Endodermal cell (in vitro differentiated cells): ENCODE data around the gene TOR1A. TPM values are rescaled to one million over a fixed set of nuclear protein-coding genes. Genes with fewer than 3 reads are reported as not detected.

Experiments used
- DNase-seq: peaks from one replicate; pipeline ENCODE4 v3.0.0-alpha.2; 2017
- H3K27ac ChIP-seq: 2 replicates; pipeline ENCODE4 v1.5.1; 2013; ENCODE audit warnings: mild to moderate bottlenecking, low read depth, low read length, moderate library complexity
- H3K27me3 ChIP-seq: 2 replicates; pipeline ENCODE4 v1.6.1; 2013; ENCODE audit warnings: mild to moderate bottlenecking, low read length, moderate library complexity; ENCODE audit not compliant: insufficient read depth, control insufficient read depth, poor library complexity, severe bottlenecking
- H3K36me3 ChIP-seq: 2 replicates; pipeline ENCODE4 v1.7.0; 2013; ENCODE audit warnings: mild to moderate bottlenecking, low read length, moderate library complexity; ENCODE audit not compliant: control insufficient read depth, insufficient read depth
- H3K4me1 ChIP-seq: one replicate; pipeline ENCODE4 v1.7.0; 2013; ENCODE audit warnings: low read length; ENCODE audit not compliant: control insufficient read depth, insufficient read depth
- H3K4me3 ChIP-seq: 2 replicates; pipeline ENCODE4 v1.5.1; 2013; ENCODE audit warnings: mild to moderate bottlenecking, low read length, moderate library complexity
- H3K9ac ChIP-seq: 2 replicates; pipeline ENCODE4 v1.6.1; 2013; ENCODE audit warnings: mild to moderate bottlenecking, low read length, moderate library complexity; ENCODE audit not compliant: poor library complexity, severe bottlenecking; ENCODE audit errors: extremely low read depth
- H3K9me3 ChIP-seq: 2 replicates; pipeline ENCODE4 v1.6.1; 2013; ENCODE audit warnings: mild to moderate bottlenecking, low read length, moderate library complexity; ENCODE audit not compliant: control insufficient read depth
- H3K27ac Mint-ChIP-seq: 2 replicates; pipeline ENCODE4 v1.8.0; 2020; ENCODE audit warnings: mixed read lengths
- H3K27me3 Mint-ChIP-seq: 2 replicates; pipeline ENCODE4 v1.8.0; 2021; ENCODE audit warnings: mild to moderate bottlenecking, mixed read lengths; ENCODE audit not compliant: insufficient read depth
- H3K36me3 Mint-ChIP-seq: 2 replicates; pipeline ENCODE4 v1.8.0; 2020; ENCODE audit warnings: low read depth, mixed read lengths
- H3K4me1 Mint-ChIP-seq: 2 replicates; pipeline ENCODE4 v1.8.0; 2020; ENCODE audit warnings: mixed read lengths
- H3K4me3 Mint-ChIP-seq: 2 replicates; pipeline ENCODE4 v1.8.0; 2020; ENCODE audit warnings: mild to moderate bottlenecking, moderate library complexity, mixed read lengths
- H3K9me3 Mint-ChIP-seq: 2 replicates; pipeline ENCODE4 v1.8.0; 2020; ENCODE audit warnings: mild to moderate bottlenecking, mixed read lengths
- WGBS, 2 experiments: methylation state at CpG; one replicate each; pipeline versions ENCODE4 v1.1.5 to v1.1.7; 2013; ENCODE audit warnings: missing lambda C conversion rate in 2 of 2, mixed read lengths in 1 of 2; ENCODE audit not compliant: insufficient coverage in 1 of 2, insufficient read length in 1 of 2; 5-methylcytosine and 5-hydroxymethylcytosine counted together
- total RNA-seq, 2 donors: library from RNA; stranded (reverse); fragmentation: NEBNext Ultra II Directional in 1 of 2; extraction: Animal tissue kit (Norgen Biotek cat#: 25700) in 1 of 2; gene quantifications; 2 replicates in 1 of 2; 3 replicates in 1 of 2; pipeline ENCODE4 v1.2.1, GENCODE V29; 2021
- TF ChIP-seq, protein P1 (sequence below): fragments of 200-600 bp; sonication (generic); conservative IDR thresholded peaks from 2 replicates; pipeline ENCODE4 v1.5.0; 2021; ENCODE audit warnings: antibody characterized with exemption, mild to moderate bottlenecking

Gene TOR1A
- total RNA-seq, 2 donors from 2014 or later = 48.4 to 49.9 TPM

GRCh38 chr9:129853614-129854013, 29.7 kb upstream of the TOR1A start:
- Mint-ChIP-seq H3K36me3 (peaks cover 47% of the 10 kb centered on the region), H3K4me1 (no peaks in the 10 kb centered on the region), H3K27me3 (no peaks in the 10 kb centered on the region), H3K27ac (no peak overlapping the region), H3K9me3 (no peaks in the 10 kb centered on the region), H3K4me3 (no peak overlapping the region)
- no peak overlapping the region for H3K27ac ChIP-seq
- 57 to 59% methylated on average over 3 of the region's 3 CpGs for WGBS, 2 experiments
- H3K36me3 ChIP-seq = peaks cover 34% of the 10 kb centered on the region
- no peak overlapping the region for H3K9ac ChIP-seq
- TF ChIP-seq, protein P1, sequence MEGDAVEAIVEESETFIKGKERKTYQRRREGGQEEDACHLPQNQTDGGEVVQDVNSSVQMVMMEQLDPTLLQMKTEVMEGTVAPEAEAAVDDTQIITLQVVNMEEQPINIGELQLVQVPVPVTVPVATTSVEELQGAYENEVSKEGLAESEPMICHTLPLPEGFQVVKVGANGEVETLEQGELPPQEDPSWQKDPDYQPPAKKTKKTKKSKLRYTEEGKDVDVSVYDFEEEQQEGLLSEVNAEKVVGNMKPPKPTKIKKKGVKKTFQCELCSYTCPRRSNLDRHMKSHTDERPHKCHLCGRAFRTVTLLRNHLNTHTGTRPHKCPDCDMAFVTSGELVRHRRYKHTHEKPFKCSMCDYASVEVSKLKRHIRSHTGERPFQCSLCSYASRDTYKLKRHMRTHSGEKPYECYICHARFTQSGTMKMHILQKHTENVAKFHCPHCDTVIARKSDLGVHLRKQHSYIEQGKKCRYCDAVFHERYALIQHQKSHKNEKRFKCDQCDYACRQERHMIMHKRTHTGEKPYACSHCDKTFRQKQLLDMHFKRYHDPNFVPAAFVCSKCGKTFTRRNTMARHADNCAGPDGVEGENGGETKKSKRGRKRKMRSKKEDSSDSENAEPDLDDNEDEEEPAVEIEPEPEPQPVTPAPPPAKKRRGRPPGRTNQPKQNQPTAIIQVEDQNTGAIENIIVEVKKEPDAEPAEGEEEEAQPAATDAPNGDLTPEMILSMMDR = no peak
- H3K9me3 ChIP-seq = no peaks in the 10 kb centered on the region
- no peaks in the 10 kb centered on the region for H3K27me3 ChIP-seq
- no peak for DNase-seq
- H3K4me1 ChIP-seq = no peaks in the 10 kb centered on the region
- H3K4me3 ChIP-seq = no peak overlapping the region

DNA sequence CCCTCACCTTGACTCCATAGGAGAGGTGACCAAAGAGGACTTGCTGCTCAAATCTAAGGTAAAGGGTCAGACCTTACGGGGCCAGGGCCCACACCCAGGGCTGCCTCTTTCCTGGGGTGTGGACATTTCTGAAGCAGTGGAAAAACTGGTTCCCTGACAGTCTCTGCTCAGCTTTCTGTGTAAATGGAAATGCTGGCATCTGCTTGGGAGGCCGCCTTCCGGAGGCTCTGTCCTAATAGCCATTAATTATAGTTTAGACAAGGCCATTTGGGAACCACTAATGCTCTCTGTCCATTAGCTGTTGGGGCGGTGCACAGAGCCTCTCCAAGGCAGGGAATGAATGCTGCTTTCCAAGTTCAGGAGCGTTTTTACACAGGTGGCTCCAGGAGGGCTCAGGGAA, 28.6 kb upstream of the TOR1A start:
- TF ChIP-seq, protein P1 = no peak
- 87 to 88% methylated on average over 4 to 5 of the region's 5 CpGs for WGBS, 2 experiments

GRCh38 chr9:129851821-129852220, 27.9 kb upstream of the TOR1A start:
- Histone ChIP-seq H3K9ac (no peak overlapping the region), H3K4me3 (no peak overlapping the region), H3K36me3 (peaks cover 34% of the 10 kb centered on the region), H3K27ac (no peak overlapping the region), H3K9me3 (no peaks in the 10 kb centered on the region), H3K4me1 (no peaks in the 10 kb centered on the region), H3K27me3 (no peaks in the 10 kb centered on the region)
- no peak overlapping the region for H3K27ac Mint-ChIP-seq
- H3K4me1 Mint-ChIP-seq = no peaks in the 10 kb centered on the region
- WGBS, 2 experiments = 83 to 86% methylated on average over 5 of the region's 5 CpGs
- no peak overlapping the region for H3K4me3 Mint-ChIP-seq
- TF ChIP-seq, protein P1 = no peak
- H3K27me3 Mint-ChIP-seq = no peaks in the 10 kb centered on the region
- H3K9me3 Mint-ChIP-seq = no peaks in the 10 kb centered on the region
- peaks cover 39% of the 10 kb centered on the region for H3K36me3 Mint-ChIP-seq
- DNase-seq = no peak

More for the DNA sequence above, 28.6 kb upstream of the TOR1A start:
- Histone ChIP-seq H3K27me3 (no peaks in the 10 kb centered on the region), H3K4me3 (no peak overlapping the region), H3K36me3 (peaks cover 34% of the 10 kb centered on the region), H3K4me1 (no peaks in the 10 kb centered on the region), H3K27ac (no peak overlapping the region), H3K9ac (no peak overlapping the region), H3K9me3 (no peaks in the 10 kb centered on the region)
- Mint-ChIP-seq H3K9me3 (no peaks in the 10 kb centered on the region), H3K27ac (no peak overlapping the region), H3K4me3 (no peak overlapping the region), H3K27me3 (no peaks in the 10 kb centered on the region), H3K36me3 (peaks cover 40% of the 10 kb centered on the region), H3K4me1 (no peaks in the 10 kb centered on the region)
- DNase-seq = no peak
